Natural killer cell (primary cell): ENCODE measurements around the gene ARFGEF2. TPM values are rescaled to one million over a fixed set of nuclear protein-coding genes. Genes with fewer than 3 reads are reported as not detected.

ENCODE experiments used
- ATAC-seq, 3 donors: fragments of 150-1000 bp in 2 of 3; fragments of 200-7000 bp in 1 of 3; cut with Tn5 transposase; 1 replicate in 1 of 3; 2 replicates in 2 of 3; pipeline ENCODE4 v1.10.0; 2021; ENCODE audit warnings: mild to moderate bottlenecking in 2 of 3, moderate library complexity in 2 of 3
- DNase-seq, 2 donors: peaks; one replicate each; pipeline versions ENCODE4 v3.0.0 to v3.0.0-alpha.2; 2013 to 2021; ENCODE audit warnings: mixed read lengths in 1 of 2
- H3K27ac ChIP-seq: one replicate; pipeline ENCODE4 v1.5.1; 2013; ENCODE audit warnings: mild to moderate bottlenecking, low read length
- H3K27me3 ChIP-seq: one replicate; pipeline ENCODE4 v1.6.1; 2013; ENCODE audit warnings: low read length; ENCODE audit not compliant: control insufficient read depth, insufficient read depth
- H3K36me3 ChIP-seq: one replicate; pipeline ENCODE4 v1.6.1; 2013; ENCODE audit warnings: low read length; ENCODE audit not compliant: control insufficient read depth, insufficient read depth
- H3K4me1 ChIP-seq: one replicate; pipeline ENCODE4 v1.6.1; 2013; ENCODE audit warnings: low read length; ENCODE audit not compliant: control insufficient read depth, insufficient read depth
- H3K4me3 ChIP-seq: one replicate; pipeline ENCODE4 v1.5.1; 2013; ENCODE audit warnings: low read length
- H3K9me3 ChIP-seq: one replicate; pipeline ENCODE4 v1.6.1; 2013; ENCODE audit warnings: low read length; ENCODE audit not compliant: control insufficient read depth, insufficient read depth
- H3K27ac Mint-ChIP-seq, 2 donors: one replicate each; pipeline ENCODE4 v1.8.0; 2022; ENCODE audit warnings: mild to moderate bottlenecking in 2 of 2, mixed read lengths in 2 of 2, moderate library complexity in 1 of 2
- H3K27me3 Mint-ChIP-seq, 2 donors: one replicate each; pipeline ENCODE4 v1.8.0; 2022; ENCODE audit warnings: low read depth in 2 of 2, mixed read lengths in 2 of 2
- H3K36me3 Mint-ChIP-seq: one replicate; pipeline ENCODE4 v1.8.0; 2022; ENCODE audit warnings: mixed read lengths
- H3K4me1 Mint-ChIP-seq, 2 donors: one replicate each; pipeline ENCODE4 v1.8.0; 2022; ENCODE audit warnings: mixed read lengths in 2 of 2
- H3K4me3 Mint-ChIP-seq: one replicate; pipeline ENCODE4 v1.8.0; 2022; ENCODE audit warnings: mild to moderate bottlenecking, moderate library complexity, mixed read lengths
- H3K9me3 Mint-ChIP-seq, 2 donors: one replicate each; pipeline ENCODE4 v1.8.0; 2022; ENCODE audit warnings: mixed read lengths in 2 of 2
- WGBS: methylation state at CpG from one replicate; pipeline ENCODE4 v1.1.7; 2013; ENCODE audit warnings: missing lambda C conversion rate; ENCODE audit not compliant: insufficient coverage; 5-methylcytosine and 5-hydroxymethylcytosine counted together
- intact Hi-C: fragments of 100-400 bp; cut with micrococcal nuclease; formaldehyde crosslinking; loops from one replicate; pipeline ENCODE4 v1.14.2; 2022
- total RNA-seq, 4 donors: library from RNA; stranded (reverse); fragments of 120-200 nt in 1 of 4; gene quantifications; one replicate each; pipeline versions ENCODE4 v1.2.3 to v1.2.4, GENCODE V29; 2013 to 2022
- TF ChIP-seq, protein P1 (sequence below): fragments of 200-600 bp; IDR thresholded peaks from one replicate; pipeline ENCODE4 v1.8.0; 2022; ENCODE audit warnings: antibody characterized with exemption

ARFGEF2 gene
- total RNA-seq, 3 donors from 2014 or later (not counting 1 experiment from before 2014, with no cell fraction given) = 22.7 to 26.9 (median 26.9) TPM

DNA sequence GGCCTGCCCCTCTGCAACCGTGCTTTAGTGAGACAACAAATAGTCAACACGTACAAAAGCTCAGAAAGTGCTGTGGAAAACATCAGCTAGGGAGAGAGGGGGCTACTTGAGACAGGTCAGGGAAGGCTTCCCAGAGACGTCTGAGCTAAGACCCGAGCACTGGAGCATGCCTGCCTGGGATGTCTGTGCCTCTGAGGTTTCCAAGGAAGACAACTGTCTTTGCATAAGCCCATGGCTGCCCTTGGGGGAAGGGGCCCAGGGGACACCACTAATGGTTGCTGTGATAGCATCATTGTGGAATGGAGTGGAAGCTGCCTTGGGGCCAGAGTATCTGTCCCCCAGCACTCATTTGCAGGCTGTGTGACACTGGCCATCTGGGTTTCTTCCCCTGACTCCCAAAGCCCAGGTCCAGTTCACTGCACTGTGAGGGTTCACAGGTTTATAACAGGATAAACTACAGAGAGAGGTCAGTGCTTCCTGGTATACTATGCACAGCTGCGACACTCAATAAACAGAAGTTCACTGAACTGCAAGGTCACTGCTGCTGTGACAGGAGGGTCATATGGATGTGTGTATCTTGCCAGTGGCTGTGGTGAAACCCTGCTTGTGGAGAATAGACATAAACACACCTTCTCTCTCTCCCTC lies 1.5 kb upstream of the ARFGEF2 start:
- Histone ChIP-seq H3K4me3 (no peak overlapping the region), H3K27ac (no peak overlapping the region), H3K36me3 (no peaks in the 10 kb centered on the region), H3K4me1 (peaks cover 20% of the 10 kb centered on the region), H3K27me3 (no peaks in the 10 kb centered on the region), H3K9me3 (no peaks in the 10 kb centered on the region)
- Mint-ChIP-seq H3K9me3 (peaks cover 0 to 2% of the 10 kb centered on the region in 2 donors), H3K27ac (peak overlapping the region; percentile 92 to 96), H3K27me3 (no peaks in the 10 kb centered on the region), H3K4me1 (peaks cover 38 to 45% of the 10 kb centered on the region in 2 donors), H3K4me3 (peak overlapping the region; percentile 96), H3K36me3 (no peaks in the 10 kb centered on the region)
- WGBS = 80% methylated on average over 5 of the region's 5 CpGs
- intact Hi-C loops = no loop called here
- no peak for ATAC-seq
- no peak for DNase-seq
- TF ChIP-seq, protein P1, sequence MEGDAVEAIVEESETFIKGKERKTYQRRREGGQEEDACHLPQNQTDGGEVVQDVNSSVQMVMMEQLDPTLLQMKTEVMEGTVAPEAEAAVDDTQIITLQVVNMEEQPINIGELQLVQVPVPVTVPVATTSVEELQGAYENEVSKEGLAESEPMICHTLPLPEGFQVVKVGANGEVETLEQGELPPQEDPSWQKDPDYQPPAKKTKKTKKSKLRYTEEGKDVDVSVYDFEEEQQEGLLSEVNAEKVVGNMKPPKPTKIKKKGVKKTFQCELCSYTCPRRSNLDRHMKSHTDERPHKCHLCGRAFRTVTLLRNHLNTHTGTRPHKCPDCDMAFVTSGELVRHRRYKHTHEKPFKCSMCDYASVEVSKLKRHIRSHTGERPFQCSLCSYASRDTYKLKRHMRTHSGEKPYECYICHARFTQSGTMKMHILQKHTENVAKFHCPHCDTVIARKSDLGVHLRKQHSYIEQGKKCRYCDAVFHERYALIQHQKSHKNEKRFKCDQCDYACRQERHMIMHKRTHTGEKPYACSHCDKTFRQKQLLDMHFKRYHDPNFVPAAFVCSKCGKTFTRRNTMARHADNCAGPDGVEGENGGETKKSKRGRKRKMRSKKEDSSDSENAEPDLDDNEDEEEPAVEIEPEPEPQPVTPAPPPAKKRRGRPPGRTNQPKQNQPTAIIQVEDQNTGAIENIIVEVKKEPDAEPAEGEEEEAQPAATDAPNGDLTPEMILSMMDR = no peak

- H3K9me3 Mint-ChIP-seq = peaks cover 0 to 2% of the 10 kb centered on the region in 2 donors
- H3K4me1 Mint-ChIP-seq = peaks cover 38 to 46% of the 10 kb centered on the region in 2 donors
- Histone ChIP-seq H3K4me1 (peaks cover 20% of the 10 kb centered on the region), H3K4me3 (peak overlapping the region; percentile 57), H3K9me3 (no peaks in the 10 kb centered on the region), H3K27me3 (no peaks in the 10 kb centered on the region), H3K36me3 (no peaks in the 10 kb centered on the region), H3K27ac (peak overlapping the region; percentile 85)
- 28% methylated on average over 10 of the region's 10 CpGs for WGBS
- H3K27ac Mint-ChIP-seq = peak overlapping the region; percentile 92 to 96
- TF ChIP-seq, protein P1 = no peak
- intact Hi-C loops = loop anchor here (1.0 kb wide), 1 partner anchor 126 kb away; the partner anchor contains the start of gene CSE1L
- DNase-seq = peak in 1 of 2 donors; percentile 44
- no peaks in the 10 kb centered on the region for H3K36me3 Mint-ChIP-seq
- H3K27me3 Mint-ChIP-seq = no peaks in the 10 kb centered on the region
- ATAC-seq = no peak
- H3K4me3 Mint-ChIP-seq = peak overlapping the region; percentile 96
Observed at GRCh38 chr20:48920527-48921167, 864 bp upstream of the ARFGEF2 start.

DNA sequence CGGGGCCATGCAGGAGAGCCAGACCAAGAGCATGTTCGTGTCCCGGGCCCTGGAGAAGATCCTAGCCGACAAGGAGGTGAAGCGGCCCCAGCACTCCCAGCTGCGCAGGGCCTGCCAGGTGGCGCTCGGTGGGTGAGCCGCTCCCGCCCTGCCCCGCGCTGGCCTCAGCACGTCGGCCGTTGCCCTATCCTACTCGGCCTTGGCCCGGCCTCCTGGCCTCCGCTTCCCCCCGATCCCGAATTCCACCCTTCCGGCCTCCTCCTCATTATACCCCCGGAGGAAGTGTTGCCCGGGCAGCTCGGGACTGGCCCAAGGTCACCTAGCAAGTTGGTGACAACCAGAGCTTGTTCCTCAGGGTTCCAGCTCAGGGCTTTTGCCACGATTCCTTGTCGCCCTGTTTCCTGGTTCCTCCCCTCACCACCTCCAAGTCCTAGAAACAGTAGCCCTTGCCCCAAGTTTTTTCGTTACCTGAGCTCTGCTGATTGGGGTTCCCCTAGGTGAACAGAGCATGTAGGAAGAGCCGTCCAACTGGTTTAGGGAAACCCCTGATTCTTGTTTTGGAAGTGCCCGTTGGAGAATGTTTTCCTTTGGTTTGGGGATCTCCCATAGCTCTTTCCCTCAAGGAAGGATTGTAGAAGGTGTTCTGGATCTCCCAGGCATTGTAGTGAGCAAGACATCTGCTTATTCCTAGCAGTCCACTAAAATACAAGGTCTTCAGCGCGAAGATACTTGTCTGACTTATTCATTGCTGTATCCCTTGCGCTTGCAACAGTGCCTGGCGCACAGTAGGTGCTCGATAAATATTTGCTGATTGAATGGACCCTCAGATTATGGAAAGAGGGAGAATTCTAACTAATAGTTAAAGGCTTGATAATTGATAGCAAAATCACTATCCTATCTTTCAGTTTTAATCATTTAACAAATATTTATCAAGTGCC lies 641 bp downstream of the ARFGEF2 start:
- intact Hi-C loops = loop anchor here (1.0 kb wide), 1 partner anchor 124 kb away; the partner anchor contains the start of gene CSE1L
- H3K4me3 Mint-ChIP-seq = peak overlapping the region; percentile 90
- Histone ChIP-seq H3K27me3 (no peaks in the 10 kb centered on the region), H3K4me1 (peaks cover 20% of the 10 kb centered on the region), H3K4me3 (peak overlapping the region; percentile 68), H3K36me3 (no peaks in the 10 kb centered on the region), H3K27ac (peak overlapping the region; percentile 81), H3K9me3 (no peaks in the 10 kb centered on the region)
- DNase-seq (peak in 1 of 2 donors; percentile 57), ATAC-seq (peak; percentile 34 to 64 (median 55))
- 13% methylated on average over 33 of the region's 34 CpGs for WGBS
- no peaks in the 10 kb centered on the region for H3K27me3 Mint-ChIP-seq
- H3K27ac Mint-ChIP-seq = peak overlapping the region; percentile 92 to 96
- peaks cover 0 to 2% of the 10 kb centered on the region in 2 donors for H3K9me3 Mint-ChIP-seq
- H3K4me1 Mint-ChIP-seq = peaks cover 45 to 57% of the 10 kb centered on the region in 2 donors
- no peaks in the 10 kb centered on the region for H3K36me3 Mint-ChIP-seq
- TF ChIP-seq, protein P1 = no peak
